ENCODE measurements around the gene NOL12.

DNA sequence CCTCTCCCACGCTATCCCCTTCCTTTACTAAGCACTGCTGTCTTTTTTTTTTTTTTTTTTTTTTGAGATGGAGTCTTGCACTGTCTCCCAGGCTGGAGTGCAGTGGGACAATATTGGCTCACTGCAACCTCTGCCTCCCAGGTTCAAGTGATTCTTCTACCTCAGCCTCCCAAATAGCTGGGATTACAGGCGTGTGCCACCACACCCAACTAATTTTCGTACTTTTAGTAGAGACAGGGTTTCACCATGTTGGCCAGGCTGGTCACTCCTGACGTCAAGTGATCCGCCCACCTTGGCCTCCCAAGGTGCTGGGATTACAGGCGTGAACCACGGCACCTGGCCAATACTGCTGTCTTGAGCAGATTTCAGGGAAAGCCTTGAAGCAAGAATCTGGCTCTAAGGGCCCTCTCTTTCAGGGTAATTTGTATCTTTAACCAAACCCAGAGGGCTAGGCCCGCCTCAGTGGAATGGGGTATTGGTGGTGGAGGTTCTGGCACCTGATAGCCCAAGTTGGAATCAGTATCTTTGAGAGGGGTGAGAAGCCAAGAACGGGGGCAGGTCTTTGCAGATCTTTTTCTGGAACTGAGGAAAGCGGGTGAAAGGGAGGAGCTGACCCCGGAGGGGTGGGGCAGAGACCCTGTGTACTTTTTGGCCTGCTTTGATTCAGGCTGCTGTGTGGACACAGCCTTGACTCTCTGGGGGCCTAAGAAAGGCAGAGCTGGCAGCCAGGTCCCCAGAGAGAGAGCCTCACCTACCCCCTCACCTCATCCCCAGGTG, 47.7 kb downstream of the NOL12 start:
- TF ChIP-seq, protein P1, sequence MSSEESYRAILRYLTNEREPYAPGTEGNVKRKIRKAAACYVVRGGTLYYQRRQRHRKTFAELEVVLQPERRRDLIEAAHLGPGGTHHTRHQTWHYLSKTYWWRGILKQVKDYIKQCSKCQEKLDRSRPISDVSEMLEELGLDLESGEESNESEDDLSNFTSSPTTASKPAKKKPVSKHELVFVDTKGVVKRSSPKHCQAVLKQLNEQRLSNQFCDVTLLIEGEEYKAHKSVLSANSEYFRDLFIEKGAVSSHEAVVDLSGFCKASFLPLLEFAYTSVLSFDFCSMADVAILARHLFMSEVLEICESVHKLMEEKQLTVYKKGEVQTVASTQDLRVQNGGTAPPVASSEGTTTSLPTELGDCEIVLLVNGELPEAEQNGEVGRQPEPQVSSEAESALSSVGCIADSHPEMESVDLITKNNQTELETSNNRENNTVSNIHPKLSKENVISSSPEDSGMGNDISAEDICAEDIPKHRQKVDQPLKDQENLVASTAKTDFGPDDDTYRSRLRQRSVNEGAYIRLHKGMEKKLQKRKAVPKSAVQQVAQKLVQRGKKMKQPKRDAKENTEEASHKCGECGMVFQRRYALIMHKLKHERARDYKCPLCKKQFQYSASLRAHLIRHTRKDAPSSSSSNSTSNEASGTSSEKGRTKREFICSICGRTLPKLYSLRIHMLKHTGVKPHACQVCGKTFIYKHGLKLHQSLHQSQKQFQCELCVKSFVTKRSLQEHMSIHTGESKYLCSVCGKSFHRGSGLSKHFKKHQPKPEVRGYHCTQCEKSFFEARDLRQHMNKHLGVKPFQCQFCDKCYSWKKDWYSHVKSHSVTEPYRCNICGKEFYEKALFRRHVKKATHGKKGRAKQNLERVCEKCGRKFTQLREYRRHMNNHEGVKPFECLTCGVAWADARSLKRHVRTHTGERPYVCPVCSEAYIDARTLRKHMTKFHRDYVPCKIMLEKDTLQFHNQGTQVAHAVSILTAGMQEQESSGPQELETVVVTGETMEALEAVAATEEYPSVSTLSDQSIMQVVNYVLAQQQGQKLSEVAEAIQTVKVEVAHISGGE (tag by site-specific recombination; conservative IDR thresholded peaks at IDR 0.05; ENCODE audit: low read depth): no peak
- TF ChIP-seq ZNF521 (tag by site-specific recombination; IDR thresholded peaks at IDR 0.05) (no peak), ZBTB1 (tag by site-specific recombination; IDR thresholded peaks at IDR 0.05) (no peak), ZNF266 (tag by site-specific recombination; IDR thresholded peaks at IDR 0.05; ENCODE audit: low read depth) (no peak), ZNF777 (tag by site-specific recombination; IDR thresholded peaks at IDR 0.05; ENCODE audit: borderline replicate concordance) (no peak), MZF1 (tag by site-specific recombination; IDR thresholded peaks at IDR 0.05; ENCODE audit: borderline replicate concordance) (no peak), YY1 (tag by site-specific recombination; IDR thresholded peaks at IDR 0.05) (no peak), ZNF155 (tag by site-specific recombination; IDR thresholded peaks at IDR 0.05) (no peak), RBAK (tag by site-specific recombination; IDR thresholded peaks at IDR 0.05) (no peak)
- TF ChIP-seq, protein P2, sequence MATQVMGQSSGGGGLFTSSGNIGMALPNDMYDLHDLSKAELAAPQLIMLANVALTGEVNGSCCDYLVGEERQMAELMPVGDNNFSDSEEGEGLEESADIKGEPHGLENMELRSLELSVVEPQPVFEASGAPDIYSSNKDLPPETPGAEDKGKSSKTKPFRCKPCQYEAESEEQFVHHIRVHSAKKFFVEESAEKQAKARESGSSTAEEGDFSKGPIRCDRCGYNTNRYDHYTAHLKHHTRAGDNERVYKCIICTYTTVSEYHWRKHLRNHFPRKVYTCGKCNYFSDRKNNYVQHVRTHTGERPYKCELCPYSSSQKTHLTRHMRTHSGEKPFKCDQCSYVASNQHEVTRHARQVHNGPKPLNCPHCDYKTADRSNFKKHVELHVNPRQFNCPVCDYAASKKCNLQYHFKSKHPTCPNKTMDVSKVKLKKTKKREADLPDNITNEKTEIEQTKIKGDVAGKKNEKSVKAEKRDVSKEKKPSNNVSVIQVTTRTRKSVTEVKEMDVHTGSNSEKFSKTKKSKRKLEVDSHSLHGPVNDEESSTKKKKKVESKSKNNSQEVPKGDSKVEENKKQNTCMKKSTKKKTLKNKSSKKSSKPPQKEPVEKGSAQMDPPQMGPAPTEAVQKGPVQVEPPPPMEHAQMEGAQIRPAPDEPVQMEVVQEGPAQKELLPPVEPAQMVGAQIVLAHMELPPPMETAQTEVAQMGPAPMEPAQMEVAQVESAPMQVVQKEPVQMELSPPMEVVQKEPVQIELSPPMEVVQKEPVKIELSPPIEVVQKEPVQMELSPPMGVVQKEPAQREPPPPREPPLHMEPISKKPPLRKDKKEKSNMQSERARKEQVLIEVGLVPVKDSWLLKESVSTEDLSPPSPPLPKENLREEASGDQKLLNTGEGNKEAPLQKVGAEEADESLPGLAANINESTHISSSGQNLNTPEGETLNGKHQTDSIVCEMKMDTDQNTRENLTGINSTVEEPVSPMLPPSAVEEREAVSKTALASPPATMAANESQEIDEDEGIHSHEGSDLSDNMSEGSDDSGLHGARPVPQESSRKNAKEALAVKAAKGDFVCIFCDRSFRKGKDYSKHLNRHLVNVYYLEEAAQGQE (tag by site-specific recombination; IDR thresholded peaks at IDR 0.05): no peak
- TF ChIP-seq, protein P3, sequence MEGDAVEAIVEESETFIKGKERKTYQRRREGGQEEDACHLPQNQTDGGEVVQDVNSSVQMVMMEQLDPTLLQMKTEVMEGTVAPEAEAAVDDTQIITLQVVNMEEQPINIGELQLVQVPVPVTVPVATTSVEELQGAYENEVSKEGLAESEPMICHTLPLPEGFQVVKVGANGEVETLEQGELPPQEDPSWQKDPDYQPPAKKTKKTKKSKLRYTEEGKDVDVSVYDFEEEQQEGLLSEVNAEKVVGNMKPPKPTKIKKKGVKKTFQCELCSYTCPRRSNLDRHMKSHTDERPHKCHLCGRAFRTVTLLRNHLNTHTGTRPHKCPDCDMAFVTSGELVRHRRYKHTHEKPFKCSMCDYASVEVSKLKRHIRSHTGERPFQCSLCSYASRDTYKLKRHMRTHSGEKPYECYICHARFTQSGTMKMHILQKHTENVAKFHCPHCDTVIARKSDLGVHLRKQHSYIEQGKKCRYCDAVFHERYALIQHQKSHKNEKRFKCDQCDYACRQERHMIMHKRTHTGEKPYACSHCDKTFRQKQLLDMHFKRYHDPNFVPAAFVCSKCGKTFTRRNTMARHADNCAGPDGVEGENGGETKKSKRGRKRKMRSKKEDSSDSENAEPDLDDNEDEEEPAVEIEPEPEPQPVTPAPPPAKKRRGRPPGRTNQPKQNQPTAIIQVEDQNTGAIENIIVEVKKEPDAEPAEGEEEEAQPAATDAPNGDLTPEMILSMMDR (tag by site-specific recombination; IDR thresholded peaks at IDR 0.05): no peak
- TF ChIP-seq, protein P4, sequence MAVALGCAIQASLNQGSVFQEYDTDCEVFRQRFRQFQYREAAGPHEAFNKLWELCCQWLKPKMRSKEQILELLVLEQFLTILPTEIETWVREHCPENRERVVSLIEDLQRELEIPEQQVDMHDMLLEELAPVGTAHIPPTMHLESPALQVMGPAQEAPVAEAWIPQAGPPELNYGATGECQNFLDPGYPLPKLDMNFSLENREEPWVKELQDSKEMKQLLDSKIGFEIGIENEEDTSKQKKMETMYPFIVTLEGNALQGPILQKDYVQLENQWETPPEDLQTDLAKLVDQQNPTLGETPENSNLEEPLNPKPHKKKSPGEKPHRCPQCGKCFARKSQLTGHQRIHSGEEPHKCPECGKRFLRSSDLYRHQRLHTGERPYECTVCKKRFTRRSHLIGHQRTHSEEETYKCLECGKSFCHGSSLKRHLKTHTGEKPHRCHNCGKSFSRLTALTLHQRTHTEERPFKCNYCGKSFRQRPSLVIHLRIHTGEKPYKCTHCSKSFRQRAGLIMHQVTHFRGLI (tag by site-specific recombination; IDR thresholded peaks at IDR 0.05): no peak
- TF ChIP-seq, protein P5, sequence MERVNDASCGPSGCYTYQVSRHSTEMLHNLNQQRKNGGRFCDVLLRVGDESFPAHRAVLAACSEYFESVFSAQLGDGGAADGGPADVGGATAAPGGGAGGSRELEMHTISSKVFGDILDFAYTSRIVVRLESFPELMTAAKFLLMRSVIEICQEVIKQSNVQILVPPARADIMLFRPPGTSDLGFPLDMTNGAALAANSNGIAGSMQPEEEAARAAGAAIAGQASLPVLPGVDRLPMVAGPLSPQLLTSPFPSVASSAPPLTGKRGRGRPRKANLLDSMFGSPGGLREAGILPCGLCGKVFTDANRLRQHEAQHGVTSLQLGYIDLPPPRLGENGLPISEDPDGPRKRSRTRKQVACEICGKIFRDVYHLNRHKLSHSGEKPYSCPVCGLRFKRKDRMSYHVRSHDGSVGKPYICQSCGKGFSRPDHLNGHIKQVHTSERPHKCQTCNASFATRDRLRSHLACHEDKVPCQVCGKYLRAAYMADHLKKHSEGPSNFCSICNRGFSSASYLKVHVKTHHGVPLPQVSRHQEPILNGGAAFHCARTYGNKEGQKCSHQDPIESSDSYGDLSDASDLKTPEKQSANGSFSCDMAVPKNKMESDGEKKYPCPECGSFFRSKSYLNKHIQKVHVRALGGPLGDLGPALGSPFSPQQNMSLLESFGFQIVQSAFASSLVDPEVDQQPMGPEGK (tag by site-specific recombination; IDR thresholded peaks at IDR 0.05): no peak
- TF ChIP-seq, protein P6, sequence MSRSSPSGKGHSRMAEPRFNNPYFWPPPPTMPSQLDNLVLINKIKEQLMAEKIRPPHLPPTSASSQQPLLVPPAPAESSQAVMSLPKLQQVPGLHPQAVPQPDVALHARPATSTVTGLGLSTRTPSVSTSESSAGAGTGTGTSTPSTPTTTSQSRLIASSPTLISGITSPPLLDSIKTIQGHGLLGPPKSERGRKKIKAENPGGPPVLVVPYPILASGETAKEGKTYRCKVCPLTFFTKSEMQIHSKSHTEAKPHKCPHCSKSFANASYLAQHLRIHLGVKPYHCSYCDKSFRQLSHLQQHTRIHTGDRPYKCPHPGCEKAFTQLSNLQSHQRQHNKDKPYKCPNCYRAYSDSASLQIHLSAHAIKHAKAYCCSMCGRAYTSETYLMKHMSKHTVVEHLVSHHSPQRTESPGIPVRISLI (tag by site-specific recombination; IDR thresholded peaks at IDR 0.05): no peak
